ENCODE measurements around the gene RAET1L. TPM values are rescaled to one million over a fixed set of nuclear protein-coding genes. Genes with fewer than 3 reads are reported as not detected.

RAET1L gene
- not detected in 2 replicates for polyA plus RNA-seq

DNA sequence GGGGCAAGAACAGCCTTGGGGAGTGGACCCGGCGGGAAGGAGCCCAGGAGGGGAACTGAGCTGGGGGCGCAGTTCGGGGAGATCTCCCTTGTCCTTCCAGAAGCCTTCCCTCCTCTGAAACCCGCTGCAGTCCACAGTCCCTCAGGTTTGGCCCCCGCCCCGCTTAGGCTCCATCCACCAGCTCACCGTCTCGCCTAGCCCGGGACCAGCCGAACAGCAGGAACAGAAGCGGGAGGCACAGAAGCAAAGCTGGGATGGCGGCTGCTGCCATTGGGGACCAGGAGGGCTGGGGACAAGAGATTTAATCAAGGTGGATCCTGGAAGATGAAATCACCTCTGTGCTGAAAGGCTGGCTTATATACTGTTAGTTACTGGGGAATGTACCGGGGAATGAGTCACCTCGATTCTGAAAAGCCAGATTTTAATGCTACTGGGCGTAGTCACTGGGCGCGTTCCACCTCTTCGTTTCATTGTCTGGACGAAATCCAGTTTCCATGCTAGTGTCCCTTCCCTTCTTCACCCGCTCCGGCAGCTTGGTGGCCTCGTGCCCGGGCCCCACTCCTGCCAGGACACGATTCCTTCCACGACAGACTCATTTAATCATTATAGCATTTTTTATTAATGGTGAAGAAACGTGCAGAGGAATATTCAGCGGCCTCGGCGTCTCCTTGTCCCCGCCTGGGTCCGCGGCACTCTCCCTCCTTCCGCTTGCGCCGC is at the start of gene RAET1L:
Gene RAET1L (minus strand): TSS at position 332 of the 717 bp plus-strand sequence. CDS start 61 bp downstream, at position 271.

DNA sequence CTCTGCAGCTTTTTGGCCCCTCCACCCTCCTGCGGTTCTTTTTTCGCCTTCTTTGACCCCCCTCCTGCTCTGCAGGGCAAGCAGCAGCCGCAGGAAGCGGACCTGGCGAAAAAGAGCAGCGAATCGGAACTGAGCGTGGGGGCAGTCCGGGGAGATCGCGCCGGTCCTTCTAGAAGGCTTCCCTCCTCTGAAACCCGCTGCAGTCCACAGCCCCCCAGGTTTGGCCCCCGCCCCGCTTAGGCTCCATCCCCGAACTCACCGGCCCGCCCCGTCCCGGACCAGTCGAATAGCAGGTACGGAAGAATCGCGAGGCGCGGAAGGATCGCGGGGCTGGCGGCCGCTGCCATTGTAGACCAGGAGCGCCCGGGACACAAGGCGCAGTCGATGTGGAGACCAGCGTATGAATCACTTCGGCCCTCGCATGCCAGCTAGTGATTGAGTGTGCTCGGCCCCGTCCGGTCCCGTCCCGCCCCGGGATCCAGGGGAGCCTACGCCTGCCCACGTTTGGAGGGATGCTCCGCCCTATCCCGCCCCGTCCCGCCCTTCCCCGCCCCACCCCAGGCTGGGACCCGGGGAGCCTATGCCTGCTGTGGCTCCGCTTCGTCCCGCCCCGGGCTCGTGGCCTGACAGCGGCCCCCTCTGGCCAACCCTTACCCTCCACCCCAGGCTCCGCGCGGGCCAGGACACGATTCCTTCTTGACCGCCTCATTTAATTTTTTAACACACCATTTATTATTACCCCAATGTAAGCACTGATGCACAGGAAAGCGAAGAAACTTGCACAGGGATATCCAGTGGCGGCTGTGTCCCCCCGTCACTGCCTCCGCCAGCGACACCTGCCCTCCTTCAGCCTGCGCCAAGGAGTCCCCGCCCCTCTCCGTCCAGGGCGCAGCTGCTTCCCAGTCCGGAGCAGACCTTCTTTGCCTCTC is 43.7 kb upstream of the RAET1L start, which contains the start of gene ULBP3:
Gene ULBP3 (minus strand): TSS at position 402 of the 929 bp plus-strand sequence. CDS start 55 bp downstream, at position 347.

Other genes with a start within 250 kb of the RAET1L start
- 46.1 and 48.8 TPM in 2 replicates for gene LRP11, start 161.2 kb downstream of the RAET1L start, polyA plus RNA-seq
- 0.34 TPM in 1 of 2 replicates, not detected in the other for gene RAET1E, start 127.4 kb downstream of the RAET1L start, polyA plus RNA-seq
- not detected in 2 replicates for gene RAET1G, start 102.4 kb downstream of the RAET1L start, polyA plus RNA-seq
- gene ULBP2, start 83.5 kb downstream of the RAET1L start, polyA plus RNA-seq: 5.6 and 9.5 TPM in 2 replicates
- not detected in 2 replicates for gene ULBP1, start 61.6 kb downstream of the RAET1L start, polyA plus RNA-seq
- not detected in 2 replicates for gene ULBP3, start 43.6 kb upstream of the RAET1L start, polyA plus RNA-seq
- gene PPP1R14C, start 117.5 kb upstream of the RAET1L start, polyA plus RNA-seq: 0.25 and 9.2 TPM in 2 replicates

Data from Purkinje cell (primary cell).